H7 (cell line): ENCODE data around the gene AGPAT1. TPM values are rescaled to one million over a fixed set of nuclear protein-coding genes. Genes with fewer than 3 reads are reported as not detected.
"Not testable (repeated sequence)": the region's sequence is repeated elsewhere in the genome, so short reads cannot be mapped to it uniquely, and the experiment has no call there.

Experiments used
- DNase-seq: peaks from one replicate; pipeline ENCODE4 v3.0.0; 2012
- H3K27me3 ChIP-seq: 2 replicates; pipeline ENCODE4 v1.6.0; 2011; ENCODE audit warnings: mild to moderate bottlenecking, low read length; ENCODE audit not compliant: control insufficient read depth, insufficient read depth
- H3K36me3 ChIP-seq: replicated peaks from 2 replicates; pipeline ENCODE4 v1.5.1; 2011; ENCODE audit warnings: low read length; ENCODE audit not compliant: control insufficient read depth, insufficient read depth
- H3K4me3 ChIP-seq: 2 replicates; pipeline ENCODE4 v1.5.1; 2011; ENCODE audit warnings: low read depth, mild to moderate bottlenecking, control low read depth, low read length, moderate library complexity; ENCODE audit not compliant: insufficient read depth
- total RNA-seq: library from RNA; depleted of rRNA; stranded (reverse); fragments of >200 nt; shearing (Covaris generic); gene quantifications from 2 replicates; pipeline ENCODE4 v1.2.3, GENCODE V29; 2014

Gene AGPAT1
- total RNA-seq, 1 experiment from 2014 or later, result 113 TPM

GRCh38 chr6:32193096-32193495 is 17.2 kb upstream of the AGPAT1 start:
- not testable (repeated sequence) for H3K36me3 ChIP-seq, H3K27me3 ChIP-seq, DNase-seq
- peak overlapping the region; percentile 26; the same call in 1 of the 2 replicates for H3K4me3 ChIP-seq

GRCh38 chr6:32192608-32193039 is 16.7 kb upstream of the AGPAT1 start, which contains the start of gene GPSM3:
TSS of gene GPSM3 (minus strand) at chr6:32192643. CDS start at chr6:32192513, 130 bp downstream.
- no peaks in the 10 kb centered on the region for H3K27me3 ChIP-seq
- peak; percentile 67 for DNase-seq
- H3K36me3 ChIP-seq, result peaks cover 4% of the 10 kb centered on the region
- H3K4me3 ChIP-seq, result peak within 1 kb of the TSS; percentile 26

GRCh38 chr6:32191696-32192607 is 16.1 kb upstream of the AGPAT1 start:
- DNase-seq, result no peak
- Histone ChIP-seq H3K36me3 (peaks cover 10% of the 10 kb centered on the region), H3K27me3 (no peaks in the 10 kb centered on the region), H3K4me3 (0 out of 2 replicates have a peak overlapping the region, but pooled peaks have one; percentile 2)

GRCh38 chr6:32190911-32191677 is 15.2 kb upstream of the AGPAT1 start:
- no peaks in the 10 kb centered on the region for H3K27me3 ChIP-seq
- H3K4me3 ChIP-seq, result peak overlapping the region; percentile 39; the same call in 1 of the 2 replicates
- DNase-seq, result no peak
- peaks cover 17% of the 10 kb centered on the region for H3K36me3 ChIP-seq

GRCh38 chr6:32190054-32190851 is 14.4 kb upstream of the AGPAT1 start, which contains the start of gene PBX2:
TSS of gene PBX2 (minus strand) at chr6:32190202. CDS start at chr6:32189915, 287 bp downstream.
- Histone ChIP-seq H3K4me3 (peak within 1 kb of the TSS; percentile 66), H3K27me3 (no peaks in the 10 kb centered on the region), H3K36me3 (peaks cover 18% of the 10 kb centered on the region)
- peak; percentile 94 for DNase-seq

- peaks cover 18% of the 10 kb centered on the region for H3K36me3 ChIP-seq
- no peaks in the 10 kb centered on the region for H3K27me3 ChIP-seq
- H3K4me3 ChIP-seq, result peak overlapping the region; percentile 66
- peak; percentile 77 for DNase-seq
These were observed 13.8 kb upstream of the AGPAT1 start for GRCh38 chr6:32189742-32190053.

- peak; percentile 64 for DNase-seq
- peak overlapping the region; percentile 66 for H3K4me3 ChIP-seq
- H3K36me3 ChIP-seq, result peaks cover 18% of the 10 kb centered on the region
- no peaks in the 10 kb centered on the region for H3K27me3 ChIP-seq
These were observed 13.3 kb upstream of the AGPAT1 start for GRCh38 chr6:32189069-32189741.

GRCh38 chr6:32188381-32189068 is 12.6 kb upstream of the AGPAT1 start:
- H3K36me3 ChIP-seq, result peaks cover 18% of the 10 kb centered on the region
- no peaks in the 10 kb centered on the region for H3K27me3 ChIP-seq
- DNase-seq, result peak; percentile 58
- peak overlapping the region; percentile 66 for H3K4me3 ChIP-seq

- not testable (repeated sequence) for H3K4me3 ChIP-seq, H3K27me3 ChIP-seq, DNase-seq
- H3K36me3 ChIP-seq, result peaks cover 20% of the 10 kb centered on the region
These were observed 12.0 kb upstream of the AGPAT1 start for GRCh38 chr6:32187725-32188380.

GRCh38 chr6:32187009-32187709 is 11.3 kb upstream of the AGPAT1 start:
- Histone ChIP-seq H3K4me3 (no peak overlapping the region), H3K27me3 (no peaks in the 10 kb centered on the region), H3K36me3 (peaks cover 21% of the 10 kb centered on the region)
- no peak for DNase-seq

GRCh38 chr6:32186151-32186840 is 10.4 kb upstream of the AGPAT1 start:
- H3K36me3 ChIP-seq, result peaks cover 24% of the 10 kb centered on the region
- H3K27me3 ChIP-seq, DNase-seq, H3K4me3 ChIP-seq: not testable (repeated sequence)

- not testable (repeated sequence) for H3K4me3 ChIP-seq, H3K27me3 ChIP-seq
These were observed 9.8 kb upstream of the AGPAT1 start for GRCh38 chr6:32185681-32186131.

More at GRCh38 chr6:32185681-32186131, 9.8 kb upstream of the AGPAT1 start:
- H3K36me3 ChIP-seq, result peaks cover 26% of the 10 kb centered on the region
- DNase-seq, result peak; percentile 88
